GM12801 (cell line): ENCODE results near the gene CFAP61.

Experiments
- TF ChIP-seq, protein P1 (sequence below): IDR thresholded peaks from one replicate; pipeline ENCODE4 v1.5.1; 2011; ENCODE audit warnings: control low read depth; ENCODE audit not compliant: insufficient read length; ENCODE audit errors: extremely low read depth

Gene CFAP61

DNA sequence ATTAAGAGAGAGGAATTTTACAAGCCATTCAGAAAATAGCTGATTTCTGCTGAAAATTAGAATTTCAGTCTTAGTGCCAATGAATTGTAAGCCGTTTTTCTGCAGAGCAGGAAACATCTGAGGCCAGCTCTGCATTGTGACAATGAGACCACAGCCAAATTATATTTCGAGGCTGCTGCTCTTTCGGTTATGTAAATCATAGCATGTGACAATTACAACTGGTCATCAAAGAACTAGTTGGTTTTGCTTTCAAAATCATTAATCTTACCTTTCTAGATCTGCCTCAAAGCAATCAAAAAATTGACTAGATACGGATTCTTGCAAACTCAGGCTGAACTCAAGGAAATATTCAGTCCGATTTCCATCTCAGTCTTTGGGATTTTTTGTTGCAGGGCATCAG, 282.2 kb downstream of the CFAP61 start:
- TF ChIP-seq, protein P1, sequence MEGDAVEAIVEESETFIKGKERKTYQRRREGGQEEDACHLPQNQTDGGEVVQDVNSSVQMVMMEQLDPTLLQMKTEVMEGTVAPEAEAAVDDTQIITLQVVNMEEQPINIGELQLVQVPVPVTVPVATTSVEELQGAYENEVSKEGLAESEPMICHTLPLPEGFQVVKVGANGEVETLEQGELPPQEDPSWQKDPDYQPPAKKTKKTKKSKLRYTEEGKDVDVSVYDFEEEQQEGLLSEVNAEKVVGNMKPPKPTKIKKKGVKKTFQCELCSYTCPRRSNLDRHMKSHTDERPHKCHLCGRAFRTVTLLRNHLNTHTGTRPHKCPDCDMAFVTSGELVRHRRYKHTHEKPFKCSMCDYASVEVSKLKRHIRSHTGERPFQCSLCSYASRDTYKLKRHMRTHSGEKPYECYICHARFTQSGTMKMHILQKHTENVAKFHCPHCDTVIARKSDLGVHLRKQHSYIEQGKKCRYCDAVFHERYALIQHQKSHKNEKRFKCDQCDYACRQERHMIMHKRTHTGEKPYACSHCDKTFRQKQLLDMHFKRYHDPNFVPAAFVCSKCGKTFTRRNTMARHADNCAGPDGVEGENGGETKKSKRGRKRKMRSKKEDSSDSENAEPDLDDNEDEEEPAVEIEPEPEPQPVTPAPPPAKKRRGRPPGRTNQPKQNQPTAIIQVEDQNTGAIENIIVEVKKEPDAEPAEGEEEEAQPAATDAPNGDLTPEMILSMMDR: no peak

DNA sequence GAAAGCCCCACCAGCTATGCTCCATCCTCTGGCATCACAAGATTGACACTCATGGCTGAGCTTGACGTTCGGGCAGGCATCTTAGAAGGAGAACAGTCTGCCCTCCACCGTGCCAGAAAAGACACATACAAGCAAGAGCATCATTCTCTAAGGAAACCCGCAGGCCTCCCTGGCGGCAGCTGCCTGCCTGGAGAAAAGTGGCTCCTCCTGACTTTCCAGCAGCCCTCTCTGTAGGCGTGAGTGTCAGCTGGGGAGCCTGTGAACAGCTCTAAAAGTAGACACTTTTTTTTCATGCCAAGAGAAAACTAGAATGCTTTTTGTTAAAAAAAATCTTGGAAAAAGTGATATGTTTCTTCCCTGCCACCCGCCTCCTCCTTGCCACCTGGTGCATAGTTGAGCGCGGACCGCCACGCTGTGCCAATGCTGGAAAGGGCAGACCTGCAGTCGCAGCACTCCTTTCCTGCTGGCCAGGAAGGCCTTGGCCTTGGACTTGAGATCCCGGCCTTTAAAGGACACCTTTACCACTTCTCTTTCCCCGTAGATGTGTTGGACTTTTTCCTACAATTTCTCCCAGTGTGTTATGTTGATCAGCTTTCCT, 285.9 kb downstream of the CFAP61 start:
- TF ChIP-seq, protein P1: no peak

GRCh38 chr20:20340443-20340842, 288.1 kb downstream of the CFAP61 start:
- TF ChIP-seq, protein P1: no peak

GRCh38 chr20:20341371-20341770, 289.0 kb downstream of the CFAP61 start:
- TF ChIP-seq, protein P1: no peak

DNA sequence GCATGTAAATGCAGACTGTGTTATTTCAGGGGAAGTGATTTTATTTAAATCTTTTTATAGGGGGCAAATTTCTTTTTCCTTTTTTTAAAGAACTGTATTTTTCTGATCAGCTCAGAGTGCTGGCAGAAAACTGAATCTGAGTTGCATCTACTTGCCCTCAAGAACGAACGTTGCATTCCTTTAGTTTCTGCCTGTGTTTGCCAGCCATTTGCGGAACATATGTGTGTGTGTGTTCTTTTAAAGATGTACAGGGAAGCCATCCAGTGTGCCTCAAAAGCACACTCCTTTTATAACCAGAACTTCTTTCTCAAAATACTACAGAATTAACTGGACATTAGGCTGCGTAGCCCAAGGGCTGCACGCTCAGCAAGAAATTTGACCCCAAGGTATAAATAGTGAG, 289.7 kb downstream of the CFAP61 start:
- TF ChIP-seq, protein P1: no peak

GRCh38 chr20:20343932-20344331, 291.6 kb downstream of the CFAP61 start:
- TF ChIP-seq, protein P1: no peak

DNA sequence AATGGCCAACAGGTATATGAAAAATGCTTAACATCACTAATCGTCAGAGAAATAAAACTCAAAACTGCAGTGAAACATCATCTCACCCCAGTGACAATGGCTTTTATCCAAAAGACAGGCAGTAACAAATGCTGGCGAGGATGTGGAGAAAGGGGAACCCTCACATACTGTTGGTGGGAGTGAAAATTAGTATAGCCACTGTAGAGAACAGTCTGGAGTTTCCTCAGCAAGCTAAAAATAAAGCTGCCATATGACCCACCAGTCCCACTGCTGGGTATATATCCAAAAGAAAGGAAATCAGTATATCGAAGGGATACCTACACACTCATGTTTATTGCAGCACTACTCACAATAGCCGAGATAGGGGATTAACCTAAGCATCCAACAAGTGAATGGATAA, 292.1 kb downstream of the CFAP61 start:
- TF ChIP-seq, protein P1: no peak

- TF ChIP-seq, protein P1: no peak
Observed at GRCh38 chr20:20353576-20353975, 301.2 kb downstream of the CFAP61 start.
